ENCODE results near the gene PGD.
"Not testable (repeated sequence)": the region's sequence is repeated elsewhere in the genome, so short reads cannot be mapped to it uniquely, and the experiment has no call there.

The PGD gene

GRCh38 chr1:10398734-10399443 lies at the start of gene PGD:
Gene PGD (plus strand): TSS chr1:10399064. CDS start chr1:10399118, 54 bp downstream.
- Histone ChIP-seq H3K4me1 (ENCODE audit: control insufficient read depth, insufficient read depth, low read length) (peaks cover 16% of the 10 kb centered on the region), H3K9me3 (ENCODE audit: control insufficient read depth in 2 of 2, low read length in 2 of 2) (no peaks in the 10 kb centered on the region), H3K4me3 (ENCODE audit: low read length in 2 of 2) (peak within 1 kb of the TSS; percentile 92 to 96), H3K27ac (ENCODE audit: low read length) (peak within 1 kb of the TSS; percentile 67), H3K36me3 (ENCODE audit: control insufficient read depth in 2 of 2, insufficient read depth in 2 of 2, low read length in 2 of 2) (peaks cover 4 to 9% of the 10 kb centered on the region in 2 donors), H3K27me3 (ENCODE audit: control insufficient read depth in 1 of 2, insufficient read depth in 2 of 2, low read length in 2 of 2) (no peaks in the 10 kb centered on the region), H3K9ac (ENCODE audit: low read length in 2 of 2) (peak within 1 kb of the TSS; percentile 69 to 76)

GRCh38 chr1:10353282-10353681 lies 45.6 kb upstream of the PGD start:
- Histone ChIP-seq H3K4me3 (ENCODE audit: low read length in 2 of 2) (no peak overlapping the region), H3K4me1 (ENCODE audit: control insufficient read depth, insufficient read depth, low read length) (no peaks in the 10 kb centered on the region), H3K36me3 (ENCODE audit: control insufficient read depth in 2 of 2, insufficient read depth in 2 of 2, low read length in 2 of 2) (peaks cover 23 to 28% of the 10 kb centered on the region in 2 donors), H3K27me3 (ENCODE audit: control insufficient read depth in 1 of 2, insufficient read depth in 2 of 2, low read length in 2 of 2) (no peaks in the 10 kb centered on the region), H3K27ac (ENCODE audit: low read length) (no peak overlapping the region), H3K9ac (ENCODE audit: low read length in 2 of 2) (no peak overlapping the region), H3K9me3 (ENCODE audit: control insufficient read depth in 2 of 2, low read length in 2 of 2) (no peaks in the 10 kb centered on the region)

DNA sequence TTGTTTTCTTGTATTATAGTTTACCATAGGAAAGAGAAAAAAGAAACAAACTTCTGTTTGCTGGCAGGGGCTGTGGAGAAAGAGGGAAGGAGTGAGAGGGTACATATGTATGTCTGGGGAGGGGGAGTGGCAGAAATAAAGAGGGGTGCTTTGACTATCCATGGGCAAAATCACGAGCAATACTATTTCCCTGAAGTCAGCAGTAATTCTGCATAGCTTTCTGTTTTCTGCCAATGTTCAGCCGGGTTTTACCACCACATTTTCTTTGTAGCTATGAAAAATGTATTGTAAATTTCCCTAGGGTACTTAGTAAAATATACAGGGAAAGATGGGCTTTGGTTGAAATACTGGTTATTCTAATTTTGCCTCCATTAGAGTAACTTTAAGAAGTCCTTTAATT lies 45.2 kb upstream of the PGD start:
- H3K9me3 ChIP-seq (ENCODE audit: control insufficient read depth in 2 of 2, low read length in 2 of 2) = no peaks in the 10 kb centered on the region
- H3K4me1 ChIP-seq (ENCODE audit: control insufficient read depth, insufficient read depth, low read length) = no peaks in the 10 kb centered on the region
- H3K9ac ChIP-seq (ENCODE audit: low read length in 2 of 2) = no peak overlapping the region
- H3K27ac ChIP-seq (ENCODE audit: low read length) = no peak overlapping the region
- no peaks in the 10 kb centered on the region for H3K27me3 ChIP-seq (ENCODE audit: control insufficient read depth in 1 of 2, insufficient read depth in 2 of 2, low read length in 2 of 2)
- H3K4me3 ChIP-seq (ENCODE audit: low read length in 2 of 2) = no peak overlapping the region
- peaks cover 18 to 25% of the 10 kb centered on the region in 2 donors for H3K36me3 ChIP-seq (ENCODE audit: control insufficient read depth in 2 of 2, insufficient read depth in 2 of 2, low read length in 2 of 2)

GRCh38 chr1:10360045-10360444 lies 38.8 kb upstream of the PGD start:
- H3K36me3 ChIP-seq (ENCODE audit: control insufficient read depth in 2 of 2, insufficient read depth in 2 of 2, low read length in 2 of 2) = peaks cover 18 to 20% of the 10 kb centered on the region in 2 donors
- no peak overlapping the region for H3K27ac ChIP-seq (ENCODE audit: low read length)
- no peaks in the 10 kb centered on the region for H3K9me3 ChIP-seq (ENCODE audit: control insufficient read depth in 2 of 2, low read length in 2 of 2)
- no peaks in the 10 kb centered on the region for H3K27me3 ChIP-seq (ENCODE audit: control insufficient read depth in 1 of 2, insufficient read depth in 2 of 2, low read length in 2 of 2)
- peaks cover 5% of the 10 kb centered on the region for H3K4me1 ChIP-seq (ENCODE audit: control insufficient read depth, insufficient read depth, low read length)
- no peak overlapping the region for H3K4me3 ChIP-seq (ENCODE audit: low read length in 2 of 2)
- H3K9ac ChIP-seq (ENCODE audit: low read length in 2 of 2) = no peak overlapping the region

- peaks cover 5% of the 10 kb centered on the region for H3K4me1 ChIP-seq (ENCODE audit: control insufficient read depth, insufficient read depth, low read length)
- no peak overlapping the region for H3K27ac ChIP-seq (ENCODE audit: low read length)
- H3K27me3 ChIP-seq (ENCODE audit: control insufficient read depth in 1 of 2, insufficient read depth in 2 of 2, low read length in 2 of 2) = no peaks in the 10 kb centered on the region
- H3K4me3 ChIP-seq (ENCODE audit: low read length in 2 of 2) = no peak overlapping the region
- no peak overlapping the region for H3K9ac ChIP-seq (ENCODE audit: low read length in 2 of 2)
- no peaks in the 10 kb centered on the region for H3K9me3 ChIP-seq (ENCODE audit: control insufficient read depth in 2 of 2, low read length in 2 of 2)
- H3K36me3 ChIP-seq (ENCODE audit: control insufficient read depth in 2 of 2, insufficient read depth in 2 of 2, low read length in 2 of 2) = peaks cover 29 to 32% of the 10 kb centered on the region in 2 donors
These were observed 37.3 kb upstream of the PGD start for GRCh38 chr1:10361515-10361914.

DNA sequence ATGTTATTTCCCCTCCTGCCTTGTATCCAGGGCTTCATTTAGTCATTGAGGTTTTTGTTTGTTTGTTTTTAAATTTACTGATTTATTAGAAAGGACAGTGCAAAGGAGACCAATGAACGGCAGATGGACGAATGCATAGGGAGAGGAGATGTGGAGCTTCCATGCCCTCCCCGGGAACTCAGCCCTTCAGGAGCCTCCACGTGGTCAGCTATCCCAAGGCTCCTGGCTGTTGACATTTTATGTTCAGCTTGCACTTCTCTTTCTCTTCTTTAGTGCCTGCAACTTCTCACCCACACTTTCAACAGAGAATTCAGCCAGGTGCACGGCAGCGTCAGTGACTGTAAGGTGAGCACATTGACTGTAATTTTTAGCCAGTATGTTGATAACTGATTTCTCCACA lies 30.7 kb upstream of the PGD start:
- Histone ChIP-seq H3K9me3 (ENCODE audit: control insufficient read depth in 2 of 2, low read length in 2 of 2) (no peaks in the 10 kb centered on the region), H3K36me3 (ENCODE audit: control insufficient read depth in 2 of 2, insufficient read depth in 2 of 2, low read length in 2 of 2) (peaks cover 36 to 41% of the 10 kb centered on the region in 2 donors), H3K27me3 (ENCODE audit: control insufficient read depth in 1 of 2, insufficient read depth in 2 of 2, low read length in 2 of 2) (no peaks in the 10 kb centered on the region), H3K4me1 (ENCODE audit: control insufficient read depth, insufficient read depth, low read length) (no peaks in the 10 kb centered on the region), H3K4me3 (ENCODE audit: low read length in 2 of 2) (no peak overlapping the region), H3K27ac (ENCODE audit: low read length) (no peak overlapping the region), H3K9ac (ENCODE audit: low read length in 2 of 2) (no peak overlapping the region)

GRCh38 chr1:10374442-10374860 lies 24.4 kb upstream of the PGD start:
- Histone ChIP-seq H3K9me3 (ENCODE audit: control insufficient read depth in 2 of 2, low read length in 2 of 2) (no peaks in the 10 kb centered on the region), H3K36me3 (ENCODE audit: control insufficient read depth in 2 of 2, insufficient read depth in 2 of 2, low read length in 2 of 2) (peaks cover 35 to 58% of the 10 kb centered on the region in 2 donors), H3K27me3 (ENCODE audit: control insufficient read depth in 1 of 2, insufficient read depth in 2 of 2, low read length in 2 of 2) (no peaks in the 10 kb centered on the region), H3K4me3 (ENCODE audit: low read length in 2 of 2) (no peak overlapping the region), H3K27ac (ENCODE audit: low read length) (no peak overlapping the region), H3K4me1 (ENCODE audit: control insufficient read depth, insufficient read depth, low read length) (peaks cover 2% of the 10 kb centered on the region), H3K9ac (ENCODE audit: low read length in 2 of 2) (no peak overlapping the region)

DNA sequence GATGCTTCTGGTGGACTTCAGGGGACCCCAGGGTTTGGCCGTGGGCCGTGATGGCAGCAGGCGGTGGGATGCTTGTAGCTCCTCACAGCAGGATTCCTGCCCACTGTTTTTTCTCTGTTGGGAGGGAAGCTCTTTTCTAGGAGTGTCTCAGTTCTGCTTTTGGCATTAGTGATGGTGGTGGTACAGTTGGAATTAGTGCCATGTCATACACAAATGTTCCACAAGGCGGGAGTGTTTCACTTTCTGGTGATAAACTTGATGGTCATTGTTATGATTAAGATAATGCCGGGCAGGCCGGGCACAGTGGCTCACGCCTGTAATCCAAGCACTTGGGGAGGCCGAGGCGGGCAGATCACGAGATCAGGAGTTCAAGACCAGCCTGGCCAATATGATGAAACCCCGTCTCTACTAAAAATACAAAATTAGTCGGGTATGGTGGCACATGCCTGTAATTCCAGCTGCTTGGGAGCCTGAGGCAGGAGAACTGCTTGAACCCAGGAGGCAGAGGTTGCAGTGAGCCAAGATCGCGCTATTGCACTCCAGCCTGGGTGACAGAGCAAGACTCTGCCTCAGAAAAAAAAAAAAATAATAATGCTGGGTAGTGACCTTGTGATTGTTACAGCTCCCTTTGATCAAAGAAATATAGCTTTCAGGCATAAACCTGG lies 21.4 kb upstream of the PGD start:
- not testable (repeated sequence) for H3K27me3 ChIP-seq (ENCODE audit: control insufficient read depth in 1 of 2, insufficient read depth in 2 of 2, low read length in 2 of 2); H3K9me3 ChIP-seq (ENCODE audit: control insufficient read depth in 2 of 2, low read length in 2 of 2); H3K4me3 ChIP-seq (ENCODE audit: low read length in 2 of 2); H3K9ac ChIP-seq (ENCODE audit: low read length in 2 of 2); H3K4me1 ChIP-seq (ENCODE audit: control insufficient read depth, insufficient read depth, low read length)
- Histone ChIP-seq H3K36me3 (ENCODE audit: control insufficient read depth in 2 of 2, insufficient read depth in 2 of 2, low read length in 2 of 2) (peaks cover 22 to 52% of the 10 kb centered on the region in 2 donors), H3K27ac (ENCODE audit: low read length) (peak overlapping the region; percentile 55)

DNA sequence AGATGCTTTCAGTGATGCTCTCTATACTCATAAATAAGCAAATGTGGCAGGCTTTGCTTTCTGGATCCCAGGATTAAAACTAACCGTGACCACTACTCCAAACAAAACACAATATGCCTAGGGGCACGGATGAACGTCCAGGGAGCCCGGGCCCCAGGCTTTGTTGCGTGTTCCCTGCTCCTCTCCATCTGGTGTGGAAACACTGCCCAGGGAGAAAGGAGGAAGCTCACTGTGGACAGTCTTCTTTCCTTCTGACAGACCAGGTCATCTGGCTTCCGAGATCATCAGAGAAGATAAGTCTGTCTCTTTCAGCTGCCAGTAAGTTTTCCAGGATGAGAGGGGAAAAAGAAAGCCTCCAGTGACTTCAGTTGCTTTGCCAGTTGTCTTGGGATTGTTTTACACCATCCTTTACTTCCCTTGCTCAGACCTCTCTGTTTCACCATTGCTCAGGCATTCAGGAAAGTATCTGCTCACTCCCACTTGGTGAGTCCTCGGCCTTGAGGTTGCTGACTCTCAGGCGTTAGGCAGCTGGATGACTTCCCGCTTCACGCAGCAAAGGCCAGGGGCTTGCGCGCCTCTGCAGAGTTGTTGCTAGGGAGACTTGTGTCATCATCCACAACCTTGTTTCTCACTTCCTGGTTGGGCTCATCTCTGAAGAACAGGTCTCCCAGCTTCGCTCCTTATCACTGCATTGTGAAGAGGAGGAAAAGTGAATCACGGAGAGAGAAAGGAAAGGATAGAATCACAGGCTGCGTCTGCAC lies 20.6 kb upstream of the PGD start:
- Histone ChIP-seq H3K4me1 (ENCODE audit: control insufficient read depth, insufficient read depth, low read length) (peaks cover 8% of the 10 kb centered on the region), H3K36me3 (ENCODE audit: control insufficient read depth in 2 of 2, insufficient read depth in 2 of 2, low read length in 2 of 2) (peaks cover 22 to 52% of the 10 kb centered on the region in 2 donors), H3K9me3 (ENCODE audit: control insufficient read depth in 2 of 2, low read length in 2 of 2) (no peaks in the 10 kb centered on the region), H3K27ac (ENCODE audit: low read length) (peak overlapping the region; percentile 55), H3K9ac (ENCODE audit: low read length in 2 of 2) (peak overlapping the region in 1 of 2 donors; percentile 21), H3K4me3 (ENCODE audit: low read length in 2 of 2) (no peak overlapping the region), H3K27me3 (ENCODE audit: control insufficient read depth in 1 of 2, insufficient read depth in 2 of 2, low read length in 2 of 2) (no peaks in the 10 kb centered on the region)

GRCh38 chr1:10379101-10379620 lies 19.7 kb upstream of the PGD start:
- H3K4me1 ChIP-seq (ENCODE audit: control insufficient read depth, insufficient read depth, low read length) = peaks cover 8% of the 10 kb centered on the region
- peaks cover 18 to 44% of the 10 kb centered on the region in 2 donors for H3K36me3 ChIP-seq (ENCODE audit: control insufficient read depth in 2 of 2, insufficient read depth in 2 of 2, low read length in 2 of 2)
- H3K27ac ChIP-seq (ENCODE audit: low read length) = no peak overlapping the region
- H3K4me3 ChIP-seq (ENCODE audit: low read length in 2 of 2) = no peak overlapping the region
- no peak overlapping the region for H3K9ac ChIP-seq (ENCODE audit: low read length in 2 of 2)
- H3K27me3 ChIP-seq (ENCODE audit: control insufficient read depth in 1 of 2, insufficient read depth in 2 of 2, low read length in 2 of 2) = no peaks in the 10 kb centered on the region
- no peaks in the 10 kb centered on the region for H3K9me3 ChIP-seq (ENCODE audit: control insufficient read depth in 2 of 2, low read length in 2 of 2)

Data from stomach smooth muscle (tissue), 2 donors.